NT2/D1 (cell line): Measurements from ENCODE around the gene HBE1.

Experiments used
- SUZ12 ChIP-seq: IDR thresholded peaks from 2 replicates; pipeline ENCODE4 v1.6.1; 2011; ENCODE audit not compliant: insufficient read length, insufficient read depth; ENCODE audit errors: extremely low read depth
- YY1 ChIP-seq: IDR thresholded peaks from 2 replicates; pipeline ENCODE4 v1.6.1; 2011; ENCODE audit not compliant: insufficient read length, insufficient read depth
- ZNF274 ChIP-seq: IDR thresholded peaks from 2 replicates; pipeline ENCODE4 v1.6.1; 2011; ENCODE audit warnings: mild to moderate bottlenecking, low read depth, low read length

- TF ChIP-seq YY1 (no peak), SUZ12 (no peak), ZNF274 (no peak)
These were observed 27.5 kb downstream of the HBE1 start for GRCh38 chr11:5242208-5242607.
